ENCODE measurements around the gene LRP1B.

GRCh38 chr2:140604096-140604495 lies 1526.7 kb downstream of the LRP1B start:
- TF ChIP-seq CTCF (conservative IDR thresholded peaks at IDR 0.05 in 1 of 2, IDR thresholded peaks at IDR 0.05 in 1 of 2; ENCODE audit: low read depth in 1 of 2, low read length in 2 of 2) (no peak), EZH2 (IDR thresholded peaks at IDR 0.05; ENCODE audit: low read length, missing control alignments) (no peak)

Measured in fibroblast of lung (primary cell).